Measurements from ENCODE around the gene SPTBN1.

- TF ChIP-seq CTCF (IDR thresholded peaks at IDR 0.05; ENCODE audit: borderline replicate concordance, extremely low read depth, low read length, poor library complexity, severe bottlenecking) (no peak), EZH2 (IDR thresholded peaks at IDR 0.05; ENCODE audit: borderline replicate concordance, low read depth, low read length, severe bottlenecking) (no peak)
These were observed 258.9 kb downstream of the SPTBN1 start for GRCh38 chr2:54714996-54715395.

Measured in DND-41 (cell line).